IMR-90 (cell line): ENCODE data around the gene TMEM256.

Source experiments
- BHLHE40 ChIP-seq: fragments of 150-350 bp; IDR thresholded peaks from 2 replicates; pipeline ENCODE4 v1.6.1; 2016; ENCODE audit warnings: mild to moderate bottlenecking, low read depth, low read length
- CEBPB ChIP-seq: IDR thresholded peaks from 2 replicates; pipeline ENCODE4 v1.6.1; 2012; ENCODE audit warnings: low read depth, low read length, improper control_type of control experiment
- CHD1 ChIP-seq: IDR thresholded peaks from 2 replicates; pipeline ENCODE4 v1.6.1; 2012; ENCODE audit warnings: low read depth, low read length, improper control_type of control experiment
- FOS ChIP-seq: fragments of 150-350 bp; IDR thresholded peaks from 2 replicates; pipeline ENCODE4 v1.6.1; 2016; ENCODE audit warnings: low read depth, low read length
- MAFK ChIP-seq: IDR thresholded peaks from 2 replicates; pipeline ENCODE4 v1.6.1; 2012; ENCODE audit warnings: low read depth, low read length, improper control_type of control experiment
- MAZ ChIP-seq: IDR thresholded peaks from 2 replicates; pipeline ENCODE4 v1.6.1; 2012; ENCODE audit warnings: low read depth, mild to moderate bottlenecking, low read length, improper control_type of control experiment, moderate library complexity, borderline replicate concordance
- MXI1 ChIP-seq: IDR thresholded peaks from 2 replicates; pipeline ENCODE4 v1.6.1; 2012; ENCODE audit warnings: low read depth, mild to moderate bottlenecking, low read length, moderate library complexity, borderline replicate concordance
- POLR2A ChIP-seq: IDR thresholded peaks from 2 replicates; pipeline ENCODE4 v1.6.1; 2012; ENCODE audit warnings: mild to moderate bottlenecking, low read depth, low read length
- RAD21 ChIP-seq: IDR thresholded peaks from 2 replicates; pipeline ENCODE4 v1.6.1; 2012; ENCODE audit warnings: low read length, improper control_type of control experiment
- RCOR1 ChIP-seq: IDR thresholded peaks from 2 replicates; pipeline ENCODE4 v1.6.1; 2012; ENCODE audit warnings: mild to moderate bottlenecking, low read length, improper control_type of control experiment; ENCODE audit not compliant: insufficient replicate concordance
- RFX5 ChIP-seq: IDR thresholded peaks from 2 replicates; pipeline ENCODE4 v1.8.0; 2012; ENCODE audit warnings: low read depth, mild to moderate bottlenecking, low read length, moderate library complexity
- SMC3 ChIP-seq: fragments of 150-350 bp; IDR thresholded peaks from 2 replicates; pipeline ENCODE4 v1.6.1; 2016; ENCODE audit warnings: low read depth, mild to moderate bottlenecking, antibody characterized with exemption, low read length, moderate library complexity
- TF ChIP-seq, protein P1 (sequence below): conservative IDR thresholded peaks from 2 replicates; pipeline ENCODE4 v1.5.1; 2012; ENCODE audit warnings: mild to moderate bottlenecking, low read depth, low read length, improper control_type of control experiment
- TF ChIP-seq, protein P2 (sequence below): fragments of 150-350 bp; IDR thresholded peaks from 2 replicates; pipeline ENCODE4 v1.6.1; 2017; ENCODE audit warnings: mild to moderate bottlenecking, antibody characterized with exemption, low read length, low read depth

DNA sequence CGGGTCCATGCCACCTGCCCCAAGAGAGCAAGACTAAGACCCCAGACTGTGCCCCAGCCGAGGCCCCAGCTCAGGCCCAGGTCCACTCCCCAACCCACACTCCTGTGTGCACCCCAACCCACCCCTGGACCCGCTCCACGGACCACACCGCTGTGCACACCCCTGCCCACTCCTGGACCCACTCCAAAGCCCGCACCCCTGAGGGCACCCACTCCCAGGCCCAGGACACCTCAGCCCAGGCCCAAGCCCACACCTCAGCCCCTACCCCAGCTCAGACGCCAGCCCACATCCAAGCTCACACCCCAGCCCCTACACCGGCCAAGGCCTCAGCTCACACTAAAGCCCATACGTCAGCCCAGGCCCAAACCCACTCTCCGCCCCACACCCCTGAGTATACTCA, 25.8 kb upstream of the TMEM256 start:
- TF ChIP-seq, protein P1, sequence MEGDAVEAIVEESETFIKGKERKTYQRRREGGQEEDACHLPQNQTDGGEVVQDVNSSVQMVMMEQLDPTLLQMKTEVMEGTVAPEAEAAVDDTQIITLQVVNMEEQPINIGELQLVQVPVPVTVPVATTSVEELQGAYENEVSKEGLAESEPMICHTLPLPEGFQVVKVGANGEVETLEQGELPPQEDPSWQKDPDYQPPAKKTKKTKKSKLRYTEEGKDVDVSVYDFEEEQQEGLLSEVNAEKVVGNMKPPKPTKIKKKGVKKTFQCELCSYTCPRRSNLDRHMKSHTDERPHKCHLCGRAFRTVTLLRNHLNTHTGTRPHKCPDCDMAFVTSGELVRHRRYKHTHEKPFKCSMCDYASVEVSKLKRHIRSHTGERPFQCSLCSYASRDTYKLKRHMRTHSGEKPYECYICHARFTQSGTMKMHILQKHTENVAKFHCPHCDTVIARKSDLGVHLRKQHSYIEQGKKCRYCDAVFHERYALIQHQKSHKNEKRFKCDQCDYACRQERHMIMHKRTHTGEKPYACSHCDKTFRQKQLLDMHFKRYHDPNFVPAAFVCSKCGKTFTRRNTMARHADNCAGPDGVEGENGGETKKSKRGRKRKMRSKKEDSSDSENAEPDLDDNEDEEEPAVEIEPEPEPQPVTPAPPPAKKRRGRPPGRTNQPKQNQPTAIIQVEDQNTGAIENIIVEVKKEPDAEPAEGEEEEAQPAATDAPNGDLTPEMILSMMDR: no peak
- no peak for TF ChIP-seq RCOR1
- no peak for TF ChIP-seq MXI1
- no peak for TF ChIP-seq MAFK
- TF ChIP-seq, protein P2, sequence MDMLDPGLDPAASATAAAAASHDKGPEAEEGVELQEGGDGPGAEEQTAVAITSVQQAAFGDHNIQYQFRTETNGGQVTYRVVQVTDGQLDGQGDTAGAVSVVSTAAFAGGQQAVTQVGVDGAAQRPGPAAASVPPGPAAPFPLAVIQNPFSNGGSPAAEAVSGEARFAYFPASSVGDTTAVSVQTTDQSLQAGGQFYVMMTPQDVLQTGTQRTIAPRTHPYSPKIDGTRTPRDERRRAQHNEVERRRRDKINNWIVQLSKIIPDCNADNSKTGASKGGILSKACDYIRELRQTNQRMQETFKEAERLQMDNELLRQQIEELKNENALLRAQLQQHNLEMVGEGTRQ: no peak
- no peak for TF ChIP-seq CEBPB
- TF ChIP-seq BHLHE40: no peak
- no peak for TF ChIP-seq CHD1
- TF ChIP-seq SMC3: no peak
- no peak for TF ChIP-seq POLR2A
- no peak for TF ChIP-seq RAD21
- no peak for TF ChIP-seq FOS
- TF ChIP-seq RFX5: no peak
- TF ChIP-seq MAZ: no peak
